OCI-LY7 (cell line): ENCODE measurements around the gene CUL4A. TPM values are rescaled to one million over a fixed set of nuclear protein-coding genes. Genes with fewer than 3 reads are reported as not detected.

ENCODE experiments used
- BruUV-seq: library from RNA; stranded (reverse); fragments of 400-500 nt; replicated peaks from 2 replicates; lab custom pipeline; 2021; lab: Mats Ljungman, UMichigan
- CTCF ChIA-PET: fragments of 300-600 bp; sonication (Branson Sonifier 250); formaldehyde crosslinking; loops from one replicate; lab custom pipeline; 2022; ENCODE audit warnings: antibody characterized with exemption; ENCODE audit not compliant: unreplicated experiment; lab: Charles Lee
- POLR2A ChIA-PET: fragments of 300-600 bp; sonication (Branson Sonifier 250); formaldehyde crosslinking; loops from one replicate; lab custom pipeline; 2022; ENCODE audit warnings: antibody characterized with exemption; lab: Charles Lee
- DNase-seq: peaks from one replicate; pipeline ENCODE4 v3.0.0-alpha.2; 2015; ENCODE audit warnings: low spot score
- H2AFZ ChIP-seq: fragments of 200-600 bp; sonication (generic), shearing (Covaris generic); 2 replicates; pipeline ENCODE4 v1.6.1; 2014; ENCODE audit warnings: mild to moderate bottlenecking, antibody characterized with exemption, low read length, moderate library complexity
- H3K27ac ChIP-seq: fragments of 200-600 bp; sonication (generic); 2 replicates; pipeline ENCODE4 v1.5.1; 2014; ENCODE audit warnings: mixed run types, low read depth, mild to moderate bottlenecking, moderate library complexity, low read length, inconsistent platforms; ENCODE audit not compliant: poor library complexity, severe bottlenecking
- H3K36me3 ChIP-seq: fragments of 200-600 bp; sonication (generic); 2 replicates; pipeline ENCODE4 v1.6.1; 2014; ENCODE audit warnings: mild to moderate bottlenecking, antibody characterized with exemption, low read length, moderate library complexity, mixed read lengths; ENCODE audit not compliant: insufficient read depth
- H3K4me1 ChIP-seq: fragments of 200-600 bp; sonication (generic); 2 replicates; pipeline ENCODE4 v1.5.1; 2014; ENCODE audit warnings: mild to moderate bottlenecking, low read length; ENCODE audit not compliant: insufficient read depth, poor library complexity, severe bottlenecking
- H3K4me2 ChIP-seq: fragments of 200-600 bp; sonication (generic); 2 replicates; pipeline ENCODE4 v1.6.1; 2014; ENCODE audit warnings: mild to moderate bottlenecking, low read length
- H3K4me3 ChIP-seq: fragments of 200-600 bp; sonication (generic); 2 replicates; pipeline ENCODE4 v1.5.1; 2014; ENCODE audit warnings: mild to moderate bottlenecking, low read depth, low read length; ENCODE audit not compliant: poor library complexity, severe bottlenecking
- H3K79me2 ChIP-seq: fragments of 200-600 bp; sonication (generic); 2 replicates; pipeline ENCODE4 v1.6.1; 2016; ENCODE audit warnings: low read depth, mild to moderate bottlenecking, low read length, moderate library complexity, mixed read lengths; ENCODE audit not compliant: insufficient read depth
- H3K9me2 ChIP-seq: fragments of 200-600 bp; sonication (generic); 2 replicates; pipeline ENCODE4 v1.6.1; 2016; ENCODE audit warnings: mild to moderate bottlenecking, low read length, mixed read lengths; ENCODE audit not compliant: insufficient read depth
- H3K9me3 ChIP-seq: fragments of 200-600 bp; sonication (generic); 2 replicates; pipeline ENCODE4 v1.6.1; 2014; ENCODE audit warnings: mild to moderate bottlenecking, mixed run types, low read length, mixed read lengths
- H4K20me1 ChIP-seq: fragments of 200-600 bp; sonication (generic); 2 replicates; pipeline ENCODE4 v1.6.1; 2014; ENCODE audit warnings: mild to moderate bottlenecking, antibody characterized with exemption, low read length, moderate library complexity, mixed read lengths; ENCODE audit not compliant: insufficient read depth
- CTCF ChIP-seq: fragments of 200-600 bp; sonication (generic); conservative IDR thresholded peaks from 2 replicates; pipeline ENCODE4 v1.5.1; 2014; ENCODE audit warnings: mild to moderate bottlenecking, antibody characterized with exemption, low read length, moderate library complexity, mixed read lengths
- EZH2phosphoT487 ChIP-seq: fragments of 200-600 bp; sonication (generic); IDR thresholded peaks from 2 replicates; pipeline ENCODE4 v1.6.1; 2018; ENCODE audit warnings: low read depth, borderline replicate concordance, mild to moderate bottlenecking, mixed run types, antibody characterized with exemption, low read length, moderate library complexity, mixed read lengths
- intact Hi-C: fragments of 100-400 bp; cut with micrococcal nuclease; formaldehyde crosslinking; loops from one replicate; pipeline ENCODE4 v1.10.0; 2022; ENCODE audit not compliant: unreplicated experiment
- total RNA-seq, 2 experiments: library from RNA; depleted of rRNA in 1 of 2; stranded (reverse); fragments of >200 nt in 1 of 2; shearing (Covaris generic) in 1 of 2; gene quantifications; 2 replicates each; pipeline ENCODE4 v1.2.3, GENCODE V29; 2014 to 2022

CUL4A gene
- total RNA-seq, 2 experiments from 2014 or later, result 46.6 to 49.8 TPM

GRCh38 chr13:113196970-113197737 is 12.3 kb upstream of the CUL4A start:
- ChIA-PET POLR2A (interaction anchor here (0.9 kb wide), 1 partner anchor 16 kb away, joined by 3 read pairs; no protein-coding TSS in a partner anchor), CTCF (no interaction called here)
- no peaks in the 10 kb centered on the region for H3K9me2 ChIP-seq
- TF ChIP-seq EZH2phosphoT487, result no peak
- no peak for TF ChIP-seq CTCF
- BruUV-seq, result no TSS peak
- H3K4me2 ChIP-seq, result no peak overlapping the region
- no peak for DNase-seq
- no peaks in the 10 kb centered on the region for H4K20me1 ChIP-seq
- no peak overlapping the region for H3K27ac ChIP-seq
- peaks cover 12% of the 10 kb centered on the region for H3K79me2 ChIP-seq
- H3K4me3 ChIP-seq, result no peak overlapping the region
- intact Hi-C loops, result no loop called here
- no peaks in the 10 kb centered on the region for H3K9me3 ChIP-seq
- no peaks in the 10 kb centered on the region for H3K4me1 ChIP-seq
- H2AFZ ChIP-seq, result no peak overlapping the region
- H3K36me3 ChIP-seq, result peaks cover 73% of the 10 kb centered on the region

GRCh38 chr13:113201815-113202214 is 7.6 kb upstream of the CUL4A start:
- Histone ChIP-seq H3K79me2 (peaks cover 50% of the 10 kb centered on the region), H3K9me3 (no peaks in the 10 kb centered on the region), H3K36me3 (peaks cover 47% of the 10 kb centered on the region), H2AFZ (no peak overlapping the region), H3K4me1 (peaks cover 7% of the 10 kb centered on the region), H4K20me1 (no peaks in the 10 kb centered on the region), H3K9me2 (no peaks in the 10 kb centered on the region), H3K4me3 (no peak overlapping the region), H3K4me2 (no peak overlapping the region), H3K27ac (no peak overlapping the region)
- POLR2A ChIA-PET, result interaction anchor here (0.7 kb wide), 1 partner anchor 569 kb away, joined by 5 read pairs; no protein-coding TSS in a partner anchor
- intact Hi-C loops, result loop anchor here (10.0 kb wide), 1 partner anchor 383 kb away; the partner anchor contains the start of gene TFDP1
- TF ChIP-seq CTCF (no peak), EZH2phosphoT487 (no peak)
- CTCF ChIA-PET, result no interaction called here
- no TSS peak for BruUV-seq
- DNase-seq, result no peak

- peaks cover 15% of the 10 kb centered on the region for H3K4me1 ChIP-seq
- intact Hi-C loops, result loop anchor here (10.0 kb wide), 1 partner anchor 382 kb away; the partner anchor contains the start of gene TFDP1
- no peak overlapping the region for H3K4me3 ChIP-seq
- H3K9me3 ChIP-seq, result no peaks in the 10 kb centered on the region
- H3K9me2 ChIP-seq, result no peaks in the 10 kb centered on the region
- ChIA-PET CTCF (no interaction called here), POLR2A (no interaction called here)
- no TSS peak for BruUV-seq
- DNase-seq, result no peak
- H3K4me2 ChIP-seq, result no peak overlapping the region
- TF ChIP-seq CTCF (no peak), EZH2phosphoT487 (no peak)
- no peaks in the 10 kb centered on the region for H4K20me1 ChIP-seq
- H3K36me3 ChIP-seq, result peaks cover 38% of the 10 kb centered on the region
- H2AFZ ChIP-seq, result no peak overlapping the region
- no peak overlapping the region for H3K27ac ChIP-seq
- peaks cover 61% of the 10 kb centered on the region for H3K79me2 ChIP-seq
These were observed 6.5 kb upstream of the CUL4A start for GRCh38 chr13:113202912-113203311.
